GM18505 (cell line): ENCODE data around the gene FKBP9.
A peak's percentile ranks its signal among the peaks of the same experiment; 100 is the strongest.
"Not testable (repeated sequence)": the region's sequence is repeated elsewhere in the genome, so short reads cannot be mapped to it uniquely, and the experiment has no call there.

ENCODE experiments used
- ATAC-seq: cut with Tn5 transposase; IDR thresholded peaks from one replicate; pipeline ENCODE4 v1.9.1; 2021; ENCODE audit not compliant: unreplicated experiment
- POLR2A ChIP-seq: IDR thresholded peaks from 4 replicates; pipeline ENCODE4 v1.6.1; 2011; ENCODE audit warnings: borderline replicate concordance; ENCODE audit not compliant: insufficient read depth, insufficient read length; ENCODE audit errors: extremely low read depth

FKBP9 gene

GRCh38 chr7:32941181-32941580, 16.1 kb upstream of the FKBP9 start:
- ATAC-seq = no peak
- TF ChIP-seq POLR2A = no peak

- TF ChIP-seq POLR2A = no peak
- ATAC-seq = peak; percentile 3
Observed at GRCh38 chr7:32941681-32942414, 15.4 kb upstream of the FKBP9 start.

GRCh38 chr7:32942415-32943251, 14.6 kb upstream of the FKBP9 start:
- ATAC-seq = peak; percentile 90
- peak; percentile 30 for TF ChIP-seq POLR2A

GRCh38 chr7:32943252-32944030, 13.8 kb upstream of the FKBP9 start:
- no peak for ATAC-seq
- TF ChIP-seq POLR2A = no peak

GRCh38 chr7:32947420-32947983, 9.7 kb upstream of the FKBP9 start:
- no peak for ATAC-seq
- no peak for TF ChIP-seq POLR2A

GRCh38 chr7:32948202-32948601, 9.0 kb upstream of the FKBP9 start:
- no peak for TF ChIP-seq POLR2A
- ATAC-seq = no peak

- no peak for ATAC-seq
- no peak for TF ChIP-seq POLR2A
Observed at GRCh38 chr7:32952876-32953275, 4.4 kb upstream of the FKBP9 start.

- ATAC-seq = no peak
- TF ChIP-seq POLR2A = no peak
Observed at GRCh38 chr7:32958046-32959025, 1.1 kb downstream of the FKBP9 start.

- ATAC-seq = not testable (repeated sequence)
Observed at GRCh38 chr7:32963880-32964301, 6.7 kb downstream of the FKBP9 start.

GRCh38 chr7:32964461-32965159, 7.4 kb downstream of the FKBP9 start:
- peak; percentile 96 for ATAC-seq

- not testable (repeated sequence) for ATAC-seq
Observed at GRCh38 chr7:32966489-32967267, 9.4 kb downstream of the FKBP9 start.

- ATAC-seq = not testable (repeated sequence)
Observed at GRCh38 chr7:32967268-32967582, 10.0 kb downstream of the FKBP9 start.

GRCh38 chr7:32971967-32972366, 14.7 kb downstream of the FKBP9 start:
- not testable (repeated sequence) for ATAC-seq

GRCh38 chr7:32977159-32977558, 19.9 kb downstream of the FKBP9 start:
- not testable (repeated sequence) for ATAC-seq

- not testable (repeated sequence) for ATAC-seq
Observed at GRCh38 chr7:32979246-32979645, 22.0 kb downstream of the FKBP9 start.

GRCh38 chr7:32979902-32980301, 22.7 kb downstream of the FKBP9 start:
- ATAC-seq = not testable (repeated sequence)

- ATAC-seq = peak; percentile 70
Observed at GRCh38 chr7:32988148-32988547, 30.9 kb downstream of the FKBP9 start.

- not testable (repeated sequence) for ATAC-seq
Observed at GRCh38 chr7:32991068-32991585, 33.9 kb downstream of the FKBP9 start.
